ENCODE data around the gene GRID2. TPM values are rescaled to one million over a fixed set of nuclear protein-coding genes. Genes with fewer than 3 reads are reported as not detected.
"Not testable (repeated sequence)": the region's sequence is repeated elsewhere in the genome, so short reads cannot be mapped to it uniquely, and the experiment has no call there.

The GRID2 gene
- total RNA-seq, 3 donors from 2014 or later: under 0.01 TPM

- Histone ChIP-seq H3K27me3 (no peaks in the 10 kb centered on the region), H3K9me3 (no peaks in the 10 kb centered on the region), H3K27ac (no peak overlapping the region), H3K4me1 (no peaks in the 10 kb centered on the region), H3K4me3 (no peak overlapping the region), H3K36me3 (no peaks in the 10 kb centered on the region)
- DNase-seq (ENCODE audit: low spot score in 2 of 2): no peak
- TF ChIP-seq POLR2A (IDR thresholded peaks at IDR 0.05) (no peak), POLR2AphosphoS5 (IDR thresholded peaks at IDR 0.05) (no peak)
- TF ChIP-seq, protein P1, sequence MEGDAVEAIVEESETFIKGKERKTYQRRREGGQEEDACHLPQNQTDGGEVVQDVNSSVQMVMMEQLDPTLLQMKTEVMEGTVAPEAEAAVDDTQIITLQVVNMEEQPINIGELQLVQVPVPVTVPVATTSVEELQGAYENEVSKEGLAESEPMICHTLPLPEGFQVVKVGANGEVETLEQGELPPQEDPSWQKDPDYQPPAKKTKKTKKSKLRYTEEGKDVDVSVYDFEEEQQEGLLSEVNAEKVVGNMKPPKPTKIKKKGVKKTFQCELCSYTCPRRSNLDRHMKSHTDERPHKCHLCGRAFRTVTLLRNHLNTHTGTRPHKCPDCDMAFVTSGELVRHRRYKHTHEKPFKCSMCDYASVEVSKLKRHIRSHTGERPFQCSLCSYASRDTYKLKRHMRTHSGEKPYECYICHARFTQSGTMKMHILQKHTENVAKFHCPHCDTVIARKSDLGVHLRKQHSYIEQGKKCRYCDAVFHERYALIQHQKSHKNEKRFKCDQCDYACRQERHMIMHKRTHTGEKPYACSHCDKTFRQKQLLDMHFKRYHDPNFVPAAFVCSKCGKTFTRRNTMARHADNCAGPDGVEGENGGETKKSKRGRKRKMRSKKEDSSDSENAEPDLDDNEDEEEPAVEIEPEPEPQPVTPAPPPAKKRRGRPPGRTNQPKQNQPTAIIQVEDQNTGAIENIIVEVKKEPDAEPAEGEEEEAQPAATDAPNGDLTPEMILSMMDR (IDR thresholded peaks at IDR 0.05): no peak
- intact Hi-C loops (cut with DNase I; ENCODE audit: low total_unique reads): no loop called here
Measured at GRCh38 chr4:92450694-92451093, 146.9 kb downstream of the GRID2 start.

- Histone ChIP-seq H3K4me3 (no peak overlapping the region), H3K27ac (no peak overlapping the region), H3K36me3 (no peaks in the 10 kb centered on the region), H3K4me1 (no peaks in the 10 kb centered on the region), H3K9me3 (no peaks in the 10 kb centered on the region), H3K27me3 (no peaks in the 10 kb centered on the region)
- intact Hi-C loops (cut with DNase I; ENCODE audit: low total_unique reads): no loop called here
- no peak for DNase-seq (ENCODE audit: low spot score in 2 of 2)
- TF ChIP-seq POLR2A (IDR thresholded peaks at IDR 0.05): no peak
- TF ChIP-seq, protein P1 (IDR thresholded peaks at IDR 0.05): no peak
- no peak for TF ChIP-seq POLR2AphosphoS5 (IDR thresholded peaks at IDR 0.05)
Measured at GRCh38 chr4:92451782-92452181, 148.0 kb downstream of the GRID2 start.

DNA sequence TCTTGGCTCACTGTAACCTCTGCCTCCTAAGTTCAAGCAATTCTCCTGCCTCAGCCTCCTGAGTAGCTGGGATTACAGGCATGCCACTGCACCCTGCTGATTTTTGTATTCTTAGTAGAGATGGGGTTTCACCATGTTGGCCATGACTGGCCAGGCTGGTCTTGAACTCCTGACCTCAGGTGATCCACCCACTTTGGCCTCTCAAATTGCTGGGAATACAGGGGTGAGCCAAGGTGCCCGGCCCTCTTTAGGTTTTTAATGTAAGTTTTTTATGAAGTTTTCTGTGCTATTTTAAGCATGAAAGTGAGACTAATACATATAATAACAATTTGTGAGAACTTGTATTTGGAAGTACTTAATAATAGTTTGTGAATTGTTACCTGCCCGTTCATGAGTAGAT is 148.6 kb downstream of the GRID2 start:
- DNase-seq (ENCODE audit: low spot score in 2 of 2); H3K9me3 ChIP-seq; H3K4me3 ChIP-seq; H3K27ac ChIP-seq; intact Hi-C loops (cut with DNase I; ENCODE audit: low total_unique reads); H3K36me3 ChIP-seq; H3K4me1 ChIP-seq; H3K27me3 ChIP-seq: not testable (repeated sequence)

GRCh38 chr4:92455329-92455839 is 151.6 kb downstream of the GRID2 start:
- no peak overlapping the region for H3K27ac ChIP-seq
- no peak overlapping the region for H3K4me3 ChIP-seq
- intact Hi-C loops (cut with DNase I; ENCODE audit: low total_unique reads): no loop called here
- TF ChIP-seq POLR2A (IDR thresholded peaks at IDR 0.05) (no peak), POLR2AphosphoS5 (IDR thresholded peaks at IDR 0.05) (no peak)
- TF ChIP-seq, protein P1 (IDR thresholded peaks at IDR 0.05): no peak
- H3K4me1 ChIP-seq: no peaks in the 10 kb centered on the region
- DNase-seq (ENCODE audit: low spot score in 2 of 2): no peak
- H3K27me3 ChIP-seq: no peaks in the 10 kb centered on the region
- H3K36me3 ChIP-seq: no peaks in the 10 kb centered on the region
- no peaks in the 10 kb centered on the region for H3K9me3 ChIP-seq

DNA sequence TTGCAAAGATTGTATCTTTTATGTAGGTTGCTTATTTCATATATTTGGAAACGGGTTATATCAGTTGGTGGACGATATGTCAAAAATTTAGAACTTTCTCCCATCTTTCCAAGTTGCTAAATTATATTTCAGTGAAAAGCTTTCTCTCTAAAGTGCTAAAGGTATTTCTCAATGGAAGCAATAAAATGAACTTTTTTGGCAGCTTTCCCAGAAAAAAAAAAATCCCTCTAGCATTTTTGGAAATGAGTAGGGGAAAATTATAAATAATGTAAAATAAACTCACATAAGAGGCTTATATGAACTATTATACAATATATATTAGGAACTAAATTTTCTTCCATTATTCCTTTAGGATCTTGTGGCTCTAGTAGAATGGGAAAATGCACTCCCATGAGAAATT is 152.2 kb downstream of the GRID2 start:
- Histone ChIP-seq H3K9me3 (no peaks in the 10 kb centered on the region), H3K4me3 (no peak overlapping the region), H3K27ac (no peak overlapping the region), H3K4me1 (no peaks in the 10 kb centered on the region), H3K36me3 (no peaks in the 10 kb centered on the region), H3K27me3 (no peaks in the 10 kb centered on the region)
- TF ChIP-seq, protein P1 (IDR thresholded peaks at IDR 0.05): no peak
- no peak for TF ChIP-seq POLR2A (IDR thresholded peaks at IDR 0.05)
- TF ChIP-seq POLR2AphosphoS5 (IDR thresholded peaks at IDR 0.05): no peak
- intact Hi-C loops (cut with DNase I; ENCODE audit: low total_unique reads): no loop called here
- DNase-seq (ENCODE audit: low spot score in 2 of 2): no peak

DNA sequence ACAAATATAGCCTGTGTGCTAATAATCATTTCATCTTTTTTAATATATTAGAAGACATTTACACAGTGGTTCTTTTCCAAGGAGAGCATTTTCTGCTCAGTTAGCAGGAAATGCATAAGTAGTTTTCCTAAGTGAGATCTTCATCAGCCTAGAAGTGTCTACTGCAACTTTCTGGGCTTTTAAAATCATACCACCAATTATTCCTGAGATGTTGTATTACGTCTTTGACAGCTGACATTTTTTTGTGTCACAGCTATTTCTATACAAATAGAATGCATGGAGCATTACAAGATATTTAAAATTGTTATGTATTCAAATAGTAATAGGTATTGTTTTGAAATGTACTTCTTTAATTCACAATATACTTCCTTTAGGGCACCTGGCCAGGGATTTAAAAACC is 158.0 kb downstream of the GRID2 start:
- Histone ChIP-seq H3K4me1 (no peaks in the 10 kb centered on the region), H3K27ac (no peak overlapping the region), H3K9me3 (no peaks in the 10 kb centered on the region), H3K4me3 (no peak overlapping the region), H3K27me3 (no peaks in the 10 kb centered on the region), H3K36me3 (no peaks in the 10 kb centered on the region)
- intact Hi-C loops (cut with DNase I; ENCODE audit: low total_unique reads): no loop called here
- DNase-seq (ENCODE audit: low spot score in 2 of 2): no peak
- TF ChIP-seq, protein P1 (IDR thresholded peaks at IDR 0.05): no peak
- no peak for TF ChIP-seq POLR2AphosphoS5 (IDR thresholded peaks at IDR 0.05)
- no peak for TF ChIP-seq POLR2A (IDR thresholded peaks at IDR 0.05)

All from breast epithelium (tissue), 4 donors.